Ovary (tissue), 9 donors: ENCODE results near the gene CFAP251. TPM values are rescaled to one million over a fixed set of nuclear protein-coding genes. Genes with fewer than 3 reads are reported as not detected.

Source experiments
- DNase-seq, 5 donors: peaks; one replicate each; pipeline ENCODE4 v3.0.0-alpha.2; 2019 to 2020
- H3K27ac ChIP-seq, 2 donors: fragments of 200-600 bp; one replicate each; pipeline versions ENCODE4 v1.5.1 to v1.8.0; 2019 to 2022
- H3K27me3 ChIP-seq: fragments of 200-600 bp; one replicate; pipeline ENCODE4 v1.8.0; 2022
- H3K36me3 ChIP-seq: fragments of 200-600 bp; sonication (generic); one replicate; pipeline ENCODE4 v1.5.1; 2019
- H3K4me1 ChIP-seq: one replicate; pipeline ENCODE4 v1.8.1; 2013; ENCODE audit warnings: mild to moderate bottlenecking, moderate library complexity; ENCODE audit not compliant: insufficient read depth
- H3K4me3 ChIP-seq: fragments of 200-600 bp; sonication (generic); one replicate; pipeline ENCODE4 v1.5.1; 2017
- H3K9me3 ChIP-seq, 2 donors: fragments of 200-600 bp in 1 of 2; sonication (generic) in 1 of 2; one replicate each; pipeline versions ENCODE4 v1.5.1 to v1.8.1; 2013 to 2019; ENCODE audit warnings: mild to moderate bottlenecking in 1 of 2, moderate library complexity in 1 of 2
- CTCF ChIP-seq, 3 donors: fragments of 450-650 bp in 2 of 3; fragments of 200-600 bp in 1 of 3; IDR thresholded peaks; one replicate each; pipeline versions ENCODE4 v1.5.1 to v1.8.0; 2016 to 2022; ENCODE audit warnings: antibody characterized with exemption in 3 of 3, mild to moderate bottlenecking in 1 of 3
- EP300 ChIP-seq: sonication (generic); formaldehyde crosslinking; IDR thresholded peaks from one replicate; pipeline ENCODE4 v1.6.1; 2017; ENCODE audit warnings: antibody characterized with exemption
- POLR2A ChIP-seq: fragments of 450-650 bp; IDR thresholded peaks from one replicate; pipeline ENCODE4 v1.6.1; 2017; ENCODE audit warnings: antibody characterized with exemption, mild to moderate bottlenecking, moderate library complexity
- WGBS, 3 donors: extraction: QIAGEN DNeasy Blood & Tissue Kit in 1 of 3; methylation state at CpG; one replicate each; pipeline versions ENCODE4 v1.1.5 to v1.1.7; 2013 to 2017; 5-methylcytosine and 5-hydroxymethylcytosine counted together
- intact Hi-C, 4 donors: fragments of 100-400 bp; cut with DNase I; formaldehyde crosslinking; loops; one replicate each; pipeline versions ENCODE4 v1.11.0 to v1.15.1; 2022 to 2023
- polyA plus RNA-seq, 2 donors: library from polyadenylated mRNA; stranded (reverse); fragments of 200-250 nt in 1 of 2; fragments of 350-450 nt in 1 of 2; fragmentation: Illumina TruSeq in 1 of 2; extraction: RNeasy Lipid Tissue Mini Kit (QIAGEN cat#74804) in 1 of 2; gene quantifications; one replicate each; pipeline ENCODE4 v1.2.3, GENCODE V29; 2013 to 2014
- total RNA-seq, 7 donors: library from RNA; depleted of rRNA in 2 of 7; stranded (reverse); fragments of >200 nt in 2 of 7; fragmentation: NEBNext Ultra II Directional in 3 of 7; extraction: Animal tissue kit (Norgen Biotek cat#: 25700) in 3 of 7; gene quantifications; one replicate each; pipeline versions ENCODE4 v1.1.0 to v1.2.4, GENCODE V29; 2016 to 2023
- donor health status: DM: no; HTN: no; CAD: no; lungs with moderate emphysema.
- donor health status: DM: no; HTN: no; CAD: no.
- donor health status: Bipolar disorder and iron deficiency.
- donor health status: DM: yes; HTN: yes; CAD: no.
- donor health status: DM: no; HTN: no; CAD: no.
- donor health status: DM: yes; HTN: yes; CAD: no.

CFAP251 gene
- total and polyA plus RNA-seq, 9 donors = 1.2 to 28.7 (median 5.5) TPM

- intact Hi-C loops = no loop called here
- no peaks in the 10 kb centered on the region for H3K4me1 ChIP-seq
- no peak for TF ChIP-seq POLR2A
- no peak for TF ChIP-seq CTCF (IDR thresholded peaks at IDR 0.05)
- no peak for TF ChIP-seq EP300
These were observed 23.8 kb downstream of the CFAP251 start for GRCh38 chr12:121942145-121942718.

GRCh38 chr12:121943926-121944325, 25.5 kb downstream of the CFAP251 start:
- TF ChIP-seq POLR2A = no peak
- no peak for TF ChIP-seq CTCF (IDR thresholded peaks at IDR 0.05)
- TF ChIP-seq EP300 = no peak
- Histone ChIP-seq H3K36me3 (no peaks in the 10 kb centered on the region), H3K4me3 (no peak overlapping the region), H3K27me3 (no peaks in the 10 kb centered on the region), H3K9me3 (no peaks in the 10 kb centered on the region), H3K27ac (no peak overlapping the region), H3K4me1 (no peaks in the 10 kb centered on the region)
- no peak for DNase-seq
- intact Hi-C loops = no loop called here

More at GRCh38 chr12:121942145-121942718, 23.8 kb downstream of the CFAP251 start:
- no peak overlapping the region for H3K27ac ChIP-seq
- H3K9me3 ChIP-seq = no peaks in the 10 kb centered on the region
- H3K36me3 ChIP-seq = no peaks in the 10 kb centered on the region
- DNase-seq = no peak
- H3K27me3 ChIP-seq = no peaks in the 10 kb centered on the region
- H3K4me3 ChIP-seq = no peak overlapping the region
- WGBS, 3 donors = 95% methylated on average over 15 of the region's 15 CpGs

GRCh38 chr12:121946313-121947025, 28.1 kb downstream of the CFAP251 start:
- H3K9me3 ChIP-seq = no peaks in the 10 kb centered on the region
- no peaks in the 10 kb centered on the region for H3K36me3 ChIP-seq
- intact Hi-C loops = no loop called here
- no peaks in the 10 kb centered on the region for H3K4me1 ChIP-seq
- TF ChIP-seq CTCF (IDR thresholded peaks at IDR 0.05) = no peak
- no peak for TF ChIP-seq POLR2A
- no peak for TF ChIP-seq EP300
- WGBS, 3 donors = 97 to 99% (median 98%) methylated on average over 2 of the region's 2 CpGs
- H3K4me3 ChIP-seq = no peak overlapping the region
- H3K27ac ChIP-seq = no peak overlapping the region
- no peak for DNase-seq
- no peaks in the 10 kb centered on the region for H3K27me3 ChIP-seq

- DNase-seq = no peak
- WGBS, 3 donors = 78 to 89% (median 87%) methylated on average over 2 of the region's 2 CpGs
- H3K27ac ChIP-seq = no peak overlapping the region
- H3K4me3 ChIP-seq = no peak overlapping the region
- no peaks in the 10 kb centered on the region for H3K36me3 ChIP-seq
- no peaks in the 10 kb centered on the region for H3K9me3 ChIP-seq
- no peaks in the 10 kb centered on the region for H3K27me3 ChIP-seq
- H3K4me1 ChIP-seq = no peaks in the 10 kb centered on the region
- TF ChIP-seq EP300 (no peak), CTCF (IDR thresholded peaks at IDR 0.05) (no peak), POLR2A (no peak)
- intact Hi-C loops = no loop called here
These were observed 29.6 kb downstream of the CFAP251 start for GRCh38 chr12:121947981-121948380.
